BLaER1 treated with 17β-estradiol and CSF1 and Interleukin-3, amounts not matched to agents 10 nM and 100 nM (cell line): ENCODE results near the gene ZNF282.

ENCODE experiments used
- H3K27ac ChIP-seq, 11 experiments: shearing (Covaris generic); formaldehyde crosslinking; 2 replicates each; pipeline ENCODE4 v1.8.1; 2022
- H3K27me3 ChIP-seq, 11 experiments: shearing (Covaris generic); formaldehyde crosslinking; 2 replicates each; pipeline ENCODE4 v1.8.1; 2022
- H3K36me3 ChIP-seq, 11 experiments: shearing (Covaris generic); formaldehyde crosslinking; 2 replicates each; pipeline ENCODE4 v1.8.1; 2022
- H3K4me1 ChIP-seq, 10 experiments: shearing (Covaris generic); formaldehyde crosslinking; 2 replicates each; pipeline ENCODE4 v1.8.1; 2022
- H3K4me2 ChIP-seq, 11 experiments: shearing (Covaris generic); formaldehyde crosslinking; 2 replicates each; pipeline ENCODE4 v1.8.1; 2022
- H3K4me3 ChIP-seq, 10 experiments: shearing (Covaris generic); formaldehyde crosslinking; 2 replicates each; pipeline ENCODE4 v1.8.1; 2022
- H3K9ac ChIP-seq, 11 experiments: shearing (Covaris generic); formaldehyde crosslinking; 2 replicates each; pipeline ENCODE4 v1.8.1; 2022
- H3K9me3 ChIP-seq, 11 experiments: shearing (Covaris generic); formaldehyde crosslinking; replicated peaks in 1 of 11; 2 replicates each; pipeline ENCODE4 v1.8.1; 2022
- H4K20me1 ChIP-seq, 11 experiments: shearing (Covaris generic); formaldehyde crosslinking; 2 replicates each; pipeline ENCODE4 v1.8.1; 2022
- Cebpa-rat ChIP-seq, 11 experiments: shearing (Covaris generic); IDR thresholded peaks; 2 replicates each; pipeline ENCODE4 v1.8.1; 2022

ZNF282 gene

GRCh38 chr7:149198161-149198816, 2.9 kb downstream of the ZNF282 start:
- Histone ChIP-seq H4K20me1 (peaks cover 41 to 76% (median 65%) of the 10 kb centered on the region in 11 experiments; a peak in 21 of 22 replicates), H3K27ac (no peak overlapping the region), H3K9me3 (no peaks in the 10 kb centered on the region), H3K27me3 (no peaks in the 10 kb centered on the region), H3K4me2 (no peak overlapping the region), H3K36me3 (peaks cover 54 to 65% (median 57%) of the 10 kb centered on the region in 11 experiments), H3K4me1 (peaks cover 20 to 46% (median 29%) of the 10 kb centered on the region in 10 experiments), H3K4me3 (no peak overlapping the region), H3K9ac (no peak overlapping the region)
- TF ChIP-seq Cebpa-rat (IDR thresholded peaks at IDR 0.05) = no peak

- H4K20me1 ChIP-seq = peaks cover 43 to 87% (median 76%) of the 10 kb centered on the region in 11 experiments; a peak in 21 of 22 replicates
- no peaks in the 10 kb centered on the region for H3K9me3 ChIP-seq
- H3K4me1 ChIP-seq = peaks cover 20 to 50% (median 29%) of the 10 kb centered on the region in 10 experiments
- H3K27me3 ChIP-seq = no peaks in the 10 kb centered on the region
- peaks cover 65 to 76% (median 69%) of the 10 kb centered on the region in 11 experiments for H3K36me3 ChIP-seq
- peak overlapping the region in 5 of 11 experiments; percentile 20 to 54 (median 39); a peak in 7 of 22 replicates for H3K4me2 ChIP-seq
- peak overlapping the region in 4 of 11 experiments; percentile 1 to 46 (median 18); a peak in 4 of 22 replicates for H3K9ac ChIP-seq
- H3K27ac ChIP-seq = no peak overlapping the region
- no peak for TF ChIP-seq Cebpa-rat (IDR thresholded peaks at IDR 0.05)
- H3K4me3 ChIP-seq = no peak overlapping the region
Measured at GRCh38 chr7:149199234-149199995, 4.1 kb downstream of the ZNF282 start.

DNA sequence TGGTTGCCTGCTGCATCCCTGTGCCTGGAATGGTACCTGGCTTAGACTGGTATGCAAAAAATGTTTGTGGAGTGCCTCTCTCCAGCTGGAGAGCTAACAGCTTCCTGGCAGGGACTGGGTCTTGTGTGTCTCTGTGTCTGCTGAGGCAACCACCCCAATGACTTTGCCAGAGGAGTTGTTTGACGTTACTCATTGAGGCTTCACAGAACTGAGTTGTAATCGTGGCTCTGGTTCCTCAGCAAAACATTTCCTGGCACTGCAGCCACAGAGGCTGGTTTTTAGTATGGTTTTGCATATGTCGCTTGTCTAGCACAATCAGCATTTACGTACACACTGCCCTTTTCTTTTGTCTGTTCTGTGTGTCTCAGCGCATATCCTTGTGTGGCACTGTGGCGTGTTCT, 7.5 kb downstream of the ZNF282 start:
- Histone ChIP-seq H4K20me1 (peaks cover 44 to 99% (median 84%) of the 10 kb centered on the region in 11 experiments; a peak in 21 of 22 replicates), H3K27ac (peak overlapping the region in 2 of 11 experiments; percentile 18 to 41; a peak in 4 of 22 replicates), H3K4me2 (peak overlapping the region in 2 of 11 experiments; percentile 1 to 7; a peak in 1 of 22 replicates), H3K4me3 (no peak overlapping the region), H3K36me3 (peaks cover 99 to 100% (median 100%) of the 10 kb centered on the region in 11 experiments), H3K9ac (peak overlapping the region in 1 of 11 experiments; percentile 3; a peak in 2 of 22 replicates), H3K27me3 (no peaks in the 10 kb centered on the region), H3K9me3 (no peaks in the 10 kb centered on the region), H3K4me1 (peaks cover 0 to 32% (median 9%) of the 10 kb centered on the region in 10 experiments; a peak in 11 of 20 replicates)
- no peak for TF ChIP-seq Cebpa-rat (IDR thresholded peaks at IDR 0.05)

DNA sequence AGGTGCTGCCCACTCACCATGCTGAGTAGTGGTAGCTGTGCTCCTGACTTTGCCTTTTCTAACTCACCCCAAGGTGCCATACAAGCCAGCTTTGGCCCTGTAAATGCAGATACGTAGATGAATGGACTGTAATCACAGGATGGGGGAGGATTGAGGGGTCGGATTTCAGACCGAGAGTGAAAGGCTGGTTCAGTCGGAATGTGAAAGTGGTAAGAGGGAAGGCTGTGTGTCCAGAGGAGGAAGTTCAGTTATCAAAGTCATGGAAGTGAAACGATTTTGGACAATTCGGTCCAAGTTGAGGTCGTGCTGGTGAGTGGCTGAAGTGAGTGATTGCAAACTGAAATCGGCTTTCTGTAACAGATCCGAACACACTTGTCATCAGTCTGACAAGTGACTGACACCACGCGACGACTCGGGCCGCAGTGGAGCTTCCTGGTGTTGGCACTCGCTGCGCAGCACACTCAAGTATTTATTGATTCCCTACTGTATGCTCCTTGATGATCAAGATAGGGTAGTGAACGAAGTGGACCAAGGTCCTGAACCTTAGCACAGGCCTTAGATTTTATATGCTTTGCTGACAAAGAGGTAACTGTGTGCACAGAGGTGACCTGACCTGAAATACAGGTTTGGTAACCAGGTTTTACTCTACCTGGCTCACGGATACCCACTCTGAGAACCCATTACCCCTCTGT, 10.5 kb downstream of the ZNF282 start:
- H3K4me1 ChIP-seq = peaks cover 0 to 15% (median 0%) of the 10 kb centered on the region in 10 experiments; a peak in 2 of 20 replicates
- H3K9ac ChIP-seq = no peak overlapping the region
- H3K27me3 ChIP-seq = no peaks in the 10 kb centered on the region
- TF ChIP-seq Cebpa-rat (IDR thresholded peaks at IDR 0.05) = no peak
- H3K27ac ChIP-seq = no peak overlapping the region
- H3K4me3 ChIP-seq = no peak overlapping the region
- no peaks in the 10 kb centered on the region for H3K9me3 ChIP-seq
- H4K20me1 ChIP-seq = peaks cover 29 to 85% (median 63%) of the 10 kb centered on the region in 11 experiments; a peak in 21 of 22 replicates
- peaks cover 99 to 100% (median 100%) of the 10 kb centered on the region in 11 experiments for H3K36me3 ChIP-seq
- H3K4me2 ChIP-seq = no peak overlapping the region

DNA sequence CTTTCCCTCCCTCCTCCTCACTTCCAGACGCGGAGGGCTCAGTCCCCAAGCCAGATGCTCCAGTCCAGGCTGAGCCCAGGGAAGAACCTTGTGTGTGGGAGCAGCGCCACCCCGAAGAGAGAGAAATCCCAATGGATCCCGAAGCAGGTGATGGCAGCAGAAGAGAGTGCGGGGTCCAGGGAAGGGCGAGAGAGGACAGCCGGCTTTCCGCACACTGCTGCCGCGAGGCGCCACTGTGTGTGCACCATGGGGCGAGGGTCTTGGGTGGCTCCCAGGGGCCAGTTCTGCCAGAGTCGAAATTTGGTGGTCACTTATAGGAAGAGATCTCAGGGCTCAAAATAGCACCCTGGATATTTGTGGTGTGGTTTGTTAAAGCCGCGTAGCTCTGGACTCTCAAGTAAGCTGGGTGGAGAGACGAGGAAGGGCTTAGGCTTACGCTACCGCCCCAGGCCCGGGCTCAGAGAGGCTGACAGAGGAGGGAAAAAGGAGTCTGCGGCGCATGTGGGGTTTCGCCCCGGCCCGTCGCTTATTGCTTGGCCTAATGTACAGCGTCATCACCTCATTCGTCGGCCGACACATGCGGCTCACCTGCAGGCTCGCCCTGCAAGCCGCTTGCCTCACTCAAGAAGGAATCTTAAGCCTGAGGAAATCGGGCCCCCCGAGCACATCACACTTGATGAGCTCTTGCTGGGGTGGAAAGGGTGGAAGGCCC, 12.1 kb downstream of the ZNF282 start:
- no peak overlapping the region for H3K9ac ChIP-seq
- H3K27ac ChIP-seq = no peak overlapping the region
- no peaks in the 10 kb centered on the region for H3K9me3 ChIP-seq
- H4K20me1 ChIP-seq = peaks cover 29 to 77% (median 55%) of the 10 kb centered on the region in 11 experiments; a peak in 21 of 22 replicates
- no peak for TF ChIP-seq Cebpa-rat (IDR thresholded peaks at IDR 0.05)
- no peak overlapping the region for H3K4me2 ChIP-seq
- no peak overlapping the region for H3K4me3 ChIP-seq
- peaks cover 99 to 100% (median 100%) of the 10 kb centered on the region in 11 experiments for H3K36me3 ChIP-seq
- no peaks in the 10 kb centered on the region for H3K27me3 ChIP-seq
- H3K4me1 ChIP-seq = peaks cover 0 to 11% (median 0%) of the 10 kb centered on the region in 10 experiments; a peak in 1 of 20 replicates

DNA sequence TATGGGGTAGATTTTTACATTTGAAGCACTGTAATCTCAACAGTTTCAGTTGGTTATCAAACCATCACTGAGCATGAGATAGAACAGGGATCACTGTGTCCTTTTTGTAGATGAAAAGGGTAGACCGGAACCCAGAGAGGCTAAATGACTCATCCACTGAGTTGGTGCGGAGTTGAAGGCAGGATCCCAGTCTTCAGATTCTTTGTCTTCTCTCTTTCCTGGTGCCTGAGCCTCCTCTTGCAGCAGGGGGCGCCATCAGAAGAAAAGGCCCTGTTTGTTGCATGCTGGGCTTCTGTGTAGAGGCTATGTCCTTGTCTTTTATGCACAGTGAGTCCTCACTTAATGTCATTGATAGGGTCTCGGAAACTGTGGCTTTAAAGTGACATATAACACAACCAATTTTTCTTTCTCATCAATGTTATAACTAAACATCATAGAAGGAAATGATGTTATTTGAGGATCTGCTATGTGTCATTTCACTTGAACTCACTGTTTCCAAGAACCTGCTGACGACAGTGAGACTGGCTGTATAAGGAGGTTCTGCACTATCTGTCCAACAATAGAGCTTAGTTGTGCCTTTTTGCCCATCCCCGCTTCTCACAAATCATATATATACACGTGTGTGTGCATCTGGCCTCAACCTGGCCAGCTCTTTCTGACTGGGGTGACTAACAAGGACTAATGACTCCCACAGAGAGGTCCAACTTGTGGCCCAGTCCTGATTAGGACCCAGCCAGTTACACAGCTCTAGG, 14.3 kb downstream of the ZNF282 start:
- H3K9me3 ChIP-seq = no peaks in the 10 kb centered on the region
- H4K20me1 ChIP-seq = peaks cover 15 to 73% (median 34%) of the 10 kb centered on the region in 11 experiments; a peak in 20 of 22 replicates
- no peaks in the 10 kb centered on the region for H3K4me1 ChIP-seq
- H3K4me3 ChIP-seq = no peak overlapping the region
- H3K9ac ChIP-seq = no peak overlapping the region; a peak in 1 of 22 replicates
- peaks cover 99 to 100% (median 100%) of the 10 kb centered on the region in 11 experiments for H3K36me3 ChIP-seq
- no peak overlapping the region for H3K4me2 ChIP-seq
- no peak for TF ChIP-seq Cebpa-rat (IDR thresholded peaks at IDR 0.05)
- no peak overlapping the region for H3K27ac ChIP-seq
- no peaks in the 10 kb centered on the region for H3K27me3 ChIP-seq

DNA sequence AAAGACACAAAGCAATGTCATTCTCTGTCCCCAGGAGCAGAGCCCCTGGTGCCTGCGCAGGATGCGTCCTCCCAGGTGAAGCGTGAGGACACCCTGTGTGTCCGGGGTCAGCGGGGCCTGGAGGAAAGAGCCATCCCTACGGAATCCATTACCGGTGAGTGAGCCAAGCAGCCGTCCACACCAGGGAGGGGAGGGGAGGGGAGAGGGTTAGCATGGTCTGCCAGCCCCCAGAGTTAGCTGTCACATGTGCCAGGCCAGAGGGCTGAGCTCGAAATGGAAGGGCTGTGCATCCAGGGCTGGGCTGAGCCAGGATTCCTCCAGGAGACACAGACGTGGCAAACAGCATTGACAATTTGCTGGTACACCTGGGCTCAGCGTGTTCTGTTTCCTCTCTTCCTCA, 15.2 kb downstream of the ZNF282 start:
- Histone ChIP-seq H3K27ac (no peak overlapping the region), H3K4me2 (no peak overlapping the region)

More for the DNA sequence above, 15.2 kb downstream of the ZNF282 start:
- TF ChIP-seq Cebpa-rat (IDR thresholded peaks at IDR 0.05) = no peak
- Histone ChIP-seq H3K4me3 (no peak overlapping the region), H4K20me1 (peaks cover 9 to 66% (median 26%) of the 10 kb centered on the region in 11 experiments; a peak in 19 of 22 replicates), H3K4me1 (no peaks in the 10 kb centered on the region), H3K36me3 (peaks cover 99 to 100% (median 100%) of the 10 kb centered on the region in 11 experiments), H3K27me3 (no peaks in the 10 kb centered on the region), H3K9ac (no peak overlapping the region), H3K9me3 (no peaks in the 10 kb centered on the region)
